ENCODE data around the gene GUCD1. TPM values are rescaled to one million over a fixed set of nuclear protein-coding genes. Genes with fewer than 3 reads are reported as not detected.
"Not testable (repeated sequence)": the region's sequence is repeated elsewhere in the genome, so short reads cannot be mapped to it uniquely, and the experiment has no call there.

Gene GUCD1
- total and polyA plus RNA-seq, 12 donors = 75.4 to 162 (median 112) TPM

- Histone ChIP-seq H3K27ac (no peak overlapping the region), H3K9me3 (replicated peaks in 1 of 3) (no peaks in the 10 kb centered on the region), H3K4me1 (replicated peaks in 1 of 2) (no peaks in the 10 kb centered on the region), H3K36me3 (replicated peaks in 1 of 2) (peaks cover 0 to 17% of the 10 kb centered on the region in 2 donors), H3K27me3 (no peaks in the 10 kb centered on the region), H3K4me3 (no peak overlapping the region)
- no peak for DNase-seq
- TF ChIP-seq POLR2A (IDR thresholded peaks at IDR 0.05) = no peak
- TF ChIP-seq, protein P1, sequence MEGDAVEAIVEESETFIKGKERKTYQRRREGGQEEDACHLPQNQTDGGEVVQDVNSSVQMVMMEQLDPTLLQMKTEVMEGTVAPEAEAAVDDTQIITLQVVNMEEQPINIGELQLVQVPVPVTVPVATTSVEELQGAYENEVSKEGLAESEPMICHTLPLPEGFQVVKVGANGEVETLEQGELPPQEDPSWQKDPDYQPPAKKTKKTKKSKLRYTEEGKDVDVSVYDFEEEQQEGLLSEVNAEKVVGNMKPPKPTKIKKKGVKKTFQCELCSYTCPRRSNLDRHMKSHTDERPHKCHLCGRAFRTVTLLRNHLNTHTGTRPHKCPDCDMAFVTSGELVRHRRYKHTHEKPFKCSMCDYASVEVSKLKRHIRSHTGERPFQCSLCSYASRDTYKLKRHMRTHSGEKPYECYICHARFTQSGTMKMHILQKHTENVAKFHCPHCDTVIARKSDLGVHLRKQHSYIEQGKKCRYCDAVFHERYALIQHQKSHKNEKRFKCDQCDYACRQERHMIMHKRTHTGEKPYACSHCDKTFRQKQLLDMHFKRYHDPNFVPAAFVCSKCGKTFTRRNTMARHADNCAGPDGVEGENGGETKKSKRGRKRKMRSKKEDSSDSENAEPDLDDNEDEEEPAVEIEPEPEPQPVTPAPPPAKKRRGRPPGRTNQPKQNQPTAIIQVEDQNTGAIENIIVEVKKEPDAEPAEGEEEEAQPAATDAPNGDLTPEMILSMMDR (IDR thresholded peaks at IDR 0.05) = no peak
- 77 to 97% (median 94%) methylated on average over 2 to 3 of the region's 3 CpGs for WGBS, 4 donors
- intact Hi-C loops (cut with DNase I) = no loop called here
Observed at GRCh38 chr22:24536089-24536488, 18.8 kb downstream of the GUCD1 start.

DNA sequence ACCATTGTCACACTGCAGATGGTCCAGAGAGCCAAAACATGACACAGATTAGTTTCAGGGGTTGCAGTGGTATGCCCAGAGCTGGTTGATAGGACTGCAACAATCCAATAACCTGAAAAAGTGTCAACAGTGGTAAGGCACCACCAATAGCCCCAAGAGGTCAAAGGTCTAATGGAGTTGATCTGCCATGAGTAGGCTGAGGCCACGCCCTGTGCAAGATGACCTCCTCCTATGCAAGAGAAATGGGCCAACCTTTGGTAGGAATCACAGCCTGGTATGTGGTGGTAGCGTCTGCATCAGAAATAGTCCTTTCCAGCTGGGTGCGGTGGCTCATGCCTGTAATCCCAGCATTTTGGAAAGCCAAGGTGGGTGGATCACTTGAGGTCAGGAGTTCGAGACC lies 19.6 kb downstream of the GUCD1 start:
- intact Hi-C loops (cut with DNase I) = no loop called here
- 93 to 100% (median 97%) methylated on average over 4 of the region's 4 CpGs for WGBS, 4 donors
- TF ChIP-seq, protein P1 (IDR thresholded peaks at IDR 0.05) = no peak
- no peak for TF ChIP-seq POLR2A (IDR thresholded peaks at IDR 0.05)
- no peaks in the 10 kb centered on the region for H3K4me1 ChIP-seq (replicated peaks in 1 of 2)
- H3K9me3 ChIP-seq (replicated peaks in 1 of 3) = no peaks in the 10 kb centered on the region
- H3K27me3 ChIP-seq = no peaks in the 10 kb centered on the region
- H3K4me3 ChIP-seq = no peak overlapping the region
- no peak for DNase-seq
- peaks cover 0 to 10% of the 10 kb centered on the region in 2 donors for H3K36me3 ChIP-seq (replicated peaks in 1 of 2)
- H3K27ac ChIP-seq = no peak overlapping the region

- Histone ChIP-seq H3K9me3 (replicated peaks in 1 of 3) (no peaks in the 10 kb centered on the region), H3K27me3 (no peaks in the 10 kb centered on the region), H3K4me1 (replicated peaks in 1 of 2) (no peaks in the 10 kb centered on the region), H3K27ac (no peak overlapping the region), H3K4me3 (no peak overlapping the region), H3K36me3 (replicated peaks in 1 of 2) (no peaks in the 10 kb centered on the region)
- no peak for DNase-seq
- no peak for TF ChIP-seq POLR2A (IDR thresholded peaks at IDR 0.05)
- TF ChIP-seq, protein P1 (IDR thresholded peaks at IDR 0.05) = no peak
- 93 to 100% (median 99%) methylated on average over 1 of the region's 1 CpG for WGBS, 4 donors
- intact Hi-C loops (cut with DNase I) = no loop called here
Observed at GRCh38 chr22:24532075-24532474, 22.9 kb downstream of the GUCD1 start.

GRCh38 chr22:24530968-24531367 lies 24.0 kb downstream of the GUCD1 start:
- H3K9me3 ChIP-seq (replicated peaks in 1 of 3); H3K27ac ChIP-seq; H3K27me3 ChIP-seq; H3K4me3 ChIP-seq; intact Hi-C loops (cut with DNase I); DNase-seq; H3K4me1 ChIP-seq (replicated peaks in 1 of 2); H3K36me3 ChIP-seq (replicated peaks in 1 of 2): not testable (repeated sequence)
- 72 to 86% (median 80%) methylated on average over 3 of the region's 3 CpGs for WGBS, 4 donors

GRCh38 chr22:24529898-24530297 lies 25.0 kb downstream of the GUCD1 start:
- Histone ChIP-seq H3K27me3 (no peaks in the 10 kb centered on the region), H3K27ac (no peak overlapping the region), H3K4me1 (replicated peaks in 1 of 2) (no peaks in the 10 kb centered on the region), H3K4me3 (no peak overlapping the region), H3K9me3 (replicated peaks in 1 of 3) (no peaks in the 10 kb centered on the region), H3K36me3 (replicated peaks in 1 of 2) (no peaks in the 10 kb centered on the region)
- intact Hi-C loops (cut with DNase I) = loop anchor here in 1 of 2 donors (10.0 kb wide), 1 partner anchor 205 kb away; no protein-coding TSS in a partner anchor
- DNase-seq = no peak
- TF ChIP-seq POLR2A (IDR thresholded peaks at IDR 0.05) = no peak
- WGBS, 4 donors = 70 to 88% (median 77%) methylated on average over 2 of the region's 2 CpGs

Data from adrenal gland (tissue), 12 donors.